GM21390 (cell line): Measurements from ENCODE around the gene UNC5C.
A peak's percentile ranks its signal among the peaks of the same experiment; 100 is the strongest.

ENCODE experiments used
- ATAC-seq: cut with Tn5 transposase; IDR thresholded peaks from one replicate; pipeline ENCODE4 v1.9.1; 2021; ENCODE audit not compliant: unreplicated experiment

The UNC5C gene

DNA sequence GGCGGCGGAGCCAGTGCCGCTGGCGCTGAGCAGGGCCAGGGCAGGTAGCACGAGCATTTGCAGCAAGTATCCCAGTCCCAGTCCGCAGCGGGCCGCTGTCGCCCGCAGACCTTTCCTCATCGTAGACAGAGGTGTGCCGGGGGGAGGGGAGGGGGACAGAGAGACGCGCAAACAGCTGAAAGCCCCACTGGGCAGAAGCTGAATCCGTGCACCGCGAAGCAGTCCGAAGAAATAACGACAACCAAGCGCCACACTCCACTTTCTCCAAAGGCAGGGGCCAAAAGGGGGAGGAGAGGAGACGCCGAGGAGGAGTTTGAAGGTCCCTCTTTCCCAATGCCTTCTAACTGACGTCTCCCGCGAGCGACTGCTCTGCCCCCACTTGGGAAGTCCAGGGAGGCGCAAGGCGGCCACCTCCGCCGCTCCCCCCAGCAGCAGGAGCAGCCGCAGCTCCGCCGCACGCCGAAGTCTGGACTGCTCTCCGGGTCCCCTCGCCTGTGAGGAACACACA lies at the start of gene UNC5C:
Gene UNC5C, minus strand, starts transcription at position 236 of the 508 bp plus-strand sequence.
- no peak for ATAC-seq

DNA sequence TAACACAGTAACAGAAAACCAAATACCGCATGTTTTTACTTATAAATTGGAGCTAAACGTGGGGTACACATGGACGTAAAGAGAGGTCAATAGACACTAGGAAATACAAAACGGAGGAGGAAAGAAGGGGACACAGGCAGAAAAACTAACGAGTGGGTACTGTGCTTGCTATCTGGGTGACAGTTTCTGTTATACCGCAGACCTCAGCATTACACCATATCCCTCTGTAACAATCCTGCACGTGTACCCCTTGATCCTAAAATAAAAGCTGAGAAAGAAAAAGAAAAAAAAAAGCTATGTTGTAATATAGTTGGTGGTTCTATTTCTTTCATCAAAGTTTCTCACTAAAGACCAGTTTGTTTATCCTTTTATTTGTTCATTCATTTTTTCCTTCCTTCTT lies 47.9 kb upstream of the UNC5C start:
- ATAC-seq = no peak

DNA sequence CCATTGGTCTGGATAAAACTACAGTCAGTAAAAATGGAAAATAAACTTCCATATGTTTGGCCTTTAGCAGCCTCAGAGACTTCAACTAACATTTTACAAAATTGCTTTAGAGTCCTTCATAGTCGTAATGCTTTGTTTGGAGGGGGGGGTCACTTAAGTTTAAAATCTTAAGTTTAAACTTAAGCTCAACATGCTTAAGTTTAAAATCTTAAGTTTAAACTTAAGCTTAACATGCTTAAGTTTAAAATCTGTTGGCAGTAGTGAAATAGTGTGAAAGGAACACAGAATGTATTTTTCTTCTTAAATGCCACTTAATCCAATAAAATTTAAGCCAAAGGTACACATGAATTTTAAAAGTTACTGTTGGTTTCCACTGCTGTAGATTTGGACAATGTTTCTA lies 45.9 kb upstream of the UNC5C start:
- no peak for ATAC-seq

DNA sequence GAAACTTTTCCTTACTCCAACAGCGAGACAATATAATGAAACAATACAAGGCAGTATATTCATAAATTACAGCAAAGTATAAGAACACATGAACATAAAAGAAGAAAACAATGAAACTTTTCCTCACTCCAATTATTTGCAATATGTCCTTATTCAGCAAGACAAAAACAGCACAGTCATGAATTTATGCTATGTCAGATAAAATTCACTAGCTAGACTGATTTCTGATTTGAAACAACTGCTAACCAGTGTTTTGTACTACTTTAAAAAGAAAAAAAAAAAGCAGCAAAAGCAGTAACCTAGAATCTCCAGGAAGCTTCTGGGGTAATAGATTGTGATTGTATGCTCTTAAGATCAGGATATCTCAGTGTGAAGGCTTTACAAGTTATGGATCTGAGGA lies 45.2 kb upstream of the UNC5C start:
- ATAC-seq = no peak

DNA sequence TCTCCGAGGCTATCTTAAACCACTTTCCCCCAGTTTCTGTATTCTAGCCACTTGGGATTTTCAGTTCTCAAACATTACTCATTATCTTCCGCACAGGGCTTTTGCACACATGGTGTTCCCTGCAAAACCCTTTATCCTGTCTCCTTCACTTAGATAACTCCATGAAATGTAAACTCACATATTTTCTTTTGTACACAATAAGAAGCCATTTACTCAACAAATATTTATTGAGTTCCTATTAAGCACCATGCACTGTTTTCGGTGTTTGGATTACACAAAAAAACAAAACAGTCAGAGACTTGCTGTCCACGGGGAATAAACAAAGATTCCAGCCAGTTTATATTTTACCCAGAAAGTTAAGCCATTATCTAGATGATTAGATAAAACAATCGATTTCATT lies 42.5 kb upstream of the UNC5C start:
- ATAC-seq = no peak

DNA sequence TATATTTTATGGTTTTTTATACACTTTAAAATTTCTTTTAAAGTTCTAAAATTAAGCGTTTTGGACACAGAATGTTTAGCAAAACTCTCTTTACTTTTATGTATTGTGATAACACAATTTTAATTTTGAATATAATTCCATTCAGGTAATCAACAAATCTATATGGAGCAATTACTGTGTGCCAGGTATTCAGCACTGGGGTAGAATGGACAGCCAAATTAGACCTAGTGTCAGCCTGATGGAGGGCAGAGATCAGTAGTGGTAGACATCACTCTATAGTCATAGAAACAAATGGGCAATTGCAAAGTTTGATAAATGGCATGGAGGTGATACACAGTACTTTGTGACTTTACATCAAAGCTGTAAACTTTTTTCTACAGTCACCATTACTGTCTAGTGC lies 41.8 kb upstream of the UNC5C start:
- no peak for ATAC-seq

DNA sequence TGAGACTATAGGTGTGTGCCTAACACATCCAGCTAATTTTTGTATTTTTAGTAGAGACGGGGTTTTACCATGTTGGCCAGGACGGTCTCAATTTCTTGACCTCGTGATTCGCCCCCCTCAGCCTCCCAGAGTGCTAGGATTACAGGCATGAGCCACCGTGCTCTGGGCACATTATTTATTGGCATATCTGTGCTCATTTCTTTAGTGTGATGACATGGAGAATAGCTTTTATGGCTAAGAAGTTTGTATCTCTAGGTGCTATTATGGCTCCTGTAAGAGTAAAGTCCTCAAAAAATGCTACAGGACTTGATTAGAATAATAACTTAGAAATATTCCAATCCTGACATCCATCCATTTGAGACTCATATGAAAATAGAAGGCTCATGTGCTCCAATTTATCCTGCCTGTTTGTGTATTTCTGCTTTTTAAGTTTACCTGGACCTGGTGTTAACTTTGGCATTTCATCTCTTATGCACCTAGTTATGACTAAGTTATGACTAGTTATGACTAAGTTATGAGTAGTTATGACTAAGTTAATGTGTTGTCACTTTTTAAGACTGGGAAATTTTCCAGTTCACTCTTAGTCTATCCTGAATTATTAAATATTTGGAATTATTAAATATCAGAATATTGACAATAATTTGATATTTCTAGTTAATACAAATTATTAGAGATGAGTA lies 36.4 kb upstream of the UNC5C start:
- ATAC-seq = no peak

DNA sequence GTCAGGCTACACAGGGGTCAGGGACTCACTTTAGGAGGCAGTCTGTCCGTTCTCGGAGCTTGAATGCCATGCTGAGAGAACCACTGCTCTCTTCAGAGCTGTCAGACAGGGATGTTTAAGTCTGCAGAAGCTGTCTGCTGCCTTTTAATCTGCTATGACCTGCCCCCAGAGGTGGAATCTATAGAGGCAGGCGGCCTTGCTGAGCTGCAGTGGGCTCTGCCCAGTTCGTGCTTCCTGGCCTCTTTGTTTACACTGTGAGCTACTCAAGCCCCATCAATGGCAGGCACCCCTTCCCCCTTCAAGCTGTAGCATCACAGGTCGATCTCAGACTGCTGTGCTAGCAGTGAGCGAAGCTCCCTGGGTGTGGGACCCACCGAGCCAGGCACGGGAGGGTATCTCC lies 31.5 kb upstream of the UNC5C start:
- no peak for ATAC-seq

DNA sequence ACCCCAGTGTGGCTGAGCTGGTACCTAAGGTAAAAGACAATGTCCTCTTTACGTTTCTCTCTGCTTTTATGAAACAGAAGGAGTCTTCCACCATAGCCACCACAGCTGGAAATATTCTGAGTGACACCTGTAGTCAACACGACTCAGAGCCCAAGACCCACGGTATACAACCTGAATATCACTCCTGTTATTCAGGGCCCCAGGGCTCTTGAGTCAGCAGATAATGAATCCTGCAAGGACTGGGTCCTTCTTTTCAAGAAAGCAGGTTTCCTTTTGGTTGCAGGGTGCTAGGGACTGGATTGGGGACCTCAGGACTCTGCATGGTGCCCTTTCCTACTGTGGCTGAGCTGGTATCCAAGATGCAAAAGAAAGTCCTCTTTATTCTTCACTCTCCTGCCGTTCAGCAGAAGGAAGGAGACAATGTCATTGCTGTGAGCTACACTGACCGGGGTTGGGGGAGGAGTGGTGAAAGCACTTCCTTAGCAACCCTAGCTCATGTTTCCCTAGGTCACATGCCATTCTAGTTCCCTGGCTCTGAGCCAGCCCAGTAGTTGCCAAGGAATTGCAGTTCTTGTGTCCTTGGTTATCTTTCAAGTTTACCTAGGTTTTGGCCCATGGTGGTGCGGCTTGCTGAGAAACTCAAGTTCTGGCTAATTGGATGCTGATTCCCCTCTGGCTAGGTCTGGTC lies 23.7 kb upstream of the UNC5C start:
- no peak for ATAC-seq

DNA sequence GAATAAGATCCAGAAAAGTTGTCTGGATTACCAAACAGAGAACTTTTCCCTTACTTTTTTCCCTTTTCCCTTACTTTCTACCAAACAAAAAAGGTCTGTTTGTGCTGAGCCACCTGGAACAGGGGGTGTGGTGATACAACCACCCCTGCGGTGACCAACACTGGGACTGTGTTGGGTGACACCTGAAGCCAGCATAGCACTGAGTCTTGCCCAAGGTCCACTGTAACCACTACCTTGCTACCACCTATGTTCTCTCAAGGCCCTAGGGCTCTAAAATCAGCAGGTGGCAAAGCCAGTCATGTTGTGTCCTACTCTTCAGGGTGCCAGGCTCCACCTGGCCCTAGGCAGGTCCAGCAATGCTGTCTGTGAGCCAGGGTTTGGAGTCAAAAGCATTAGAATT lies 22.8 kb upstream of the UNC5C start:
- ATAC-seq = no peak

DNA sequence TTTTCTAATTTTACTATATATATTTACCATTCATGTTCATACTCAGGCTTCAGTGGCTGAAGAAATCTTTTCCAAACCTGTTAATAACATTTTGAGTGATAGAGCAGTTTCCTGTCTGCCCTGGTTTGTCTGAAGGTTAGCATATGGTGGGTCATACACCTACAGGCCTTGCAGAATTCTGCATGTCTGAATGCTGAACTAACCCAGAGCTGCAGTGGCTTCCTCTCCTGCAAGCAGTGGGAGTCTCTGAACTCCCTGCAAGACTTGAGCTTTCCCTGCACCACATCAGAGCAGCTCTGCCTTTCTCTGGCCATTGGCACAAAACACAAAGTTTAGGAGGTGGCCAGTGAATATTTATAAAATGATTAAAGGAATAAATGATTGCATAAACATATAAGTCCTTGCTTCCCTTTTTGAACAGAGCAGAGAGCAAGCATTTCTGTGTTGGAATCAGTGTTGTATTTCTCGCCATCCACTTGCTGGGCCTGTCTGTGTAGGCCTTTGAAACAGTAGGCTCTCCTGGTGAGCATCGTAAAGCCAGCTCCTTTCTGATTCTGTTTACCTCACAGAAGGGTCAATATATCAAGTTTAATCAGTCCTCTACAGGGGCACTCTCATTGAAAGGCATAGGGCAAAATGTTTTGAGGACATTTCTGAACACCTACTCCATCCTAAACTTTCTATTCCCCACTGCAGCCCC lies 15.0 kb upstream of the UNC5C start:
- ATAC-seq = no peak

DNA sequence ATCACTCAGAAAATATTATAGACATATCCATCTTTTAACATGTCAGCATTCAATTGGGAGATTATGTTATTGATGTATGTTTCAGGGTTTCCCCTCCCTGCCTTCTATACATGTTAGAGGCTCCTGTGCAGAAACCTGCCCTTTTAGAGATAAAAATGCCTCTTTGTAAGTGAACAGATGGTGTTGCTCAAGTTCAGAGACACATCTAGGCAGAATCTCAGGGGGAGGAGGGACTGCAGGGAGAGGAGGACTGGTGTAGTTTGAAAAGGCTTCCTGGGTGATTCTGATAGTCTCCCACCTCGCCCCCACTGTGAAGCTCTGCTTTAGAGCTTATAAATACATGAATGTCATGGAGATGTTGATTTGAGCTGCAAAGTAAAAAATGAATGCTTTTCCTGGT lies 12.0 kb upstream of the UNC5C start:
- ATAC-seq = no peak

DNA sequence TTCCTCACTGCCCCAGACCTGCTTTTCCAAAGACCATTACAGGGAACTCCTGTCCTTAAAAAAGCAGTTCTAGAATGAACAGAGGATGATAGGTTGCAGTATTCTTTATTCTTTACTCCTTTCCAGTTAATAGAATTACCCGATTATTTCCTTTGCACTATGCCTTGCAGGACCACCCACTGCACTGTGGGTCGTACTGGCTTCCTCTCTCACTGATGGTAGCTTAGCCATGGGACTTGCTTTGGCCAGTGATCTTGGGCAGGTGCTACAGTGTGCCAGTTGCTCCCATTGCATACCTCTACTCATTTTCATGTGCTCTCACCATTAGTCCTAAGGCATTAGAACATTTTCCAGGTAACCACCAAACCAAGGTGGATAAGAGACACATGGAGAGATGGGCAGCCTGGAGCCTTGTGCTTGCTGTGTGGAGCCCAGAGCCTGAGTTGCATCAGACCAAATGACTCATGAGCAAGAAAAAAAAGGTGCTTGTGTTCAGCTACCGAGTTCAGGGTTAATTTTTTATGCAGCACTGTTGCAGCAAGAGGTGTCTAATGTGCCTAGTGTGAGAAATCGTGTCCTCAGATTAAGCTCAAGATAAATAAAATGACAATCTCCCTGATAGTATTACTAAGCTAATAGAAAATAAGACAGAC lies 7.6 kb upstream of the UNC5C start:
- no peak for ATAC-seq

DNA sequence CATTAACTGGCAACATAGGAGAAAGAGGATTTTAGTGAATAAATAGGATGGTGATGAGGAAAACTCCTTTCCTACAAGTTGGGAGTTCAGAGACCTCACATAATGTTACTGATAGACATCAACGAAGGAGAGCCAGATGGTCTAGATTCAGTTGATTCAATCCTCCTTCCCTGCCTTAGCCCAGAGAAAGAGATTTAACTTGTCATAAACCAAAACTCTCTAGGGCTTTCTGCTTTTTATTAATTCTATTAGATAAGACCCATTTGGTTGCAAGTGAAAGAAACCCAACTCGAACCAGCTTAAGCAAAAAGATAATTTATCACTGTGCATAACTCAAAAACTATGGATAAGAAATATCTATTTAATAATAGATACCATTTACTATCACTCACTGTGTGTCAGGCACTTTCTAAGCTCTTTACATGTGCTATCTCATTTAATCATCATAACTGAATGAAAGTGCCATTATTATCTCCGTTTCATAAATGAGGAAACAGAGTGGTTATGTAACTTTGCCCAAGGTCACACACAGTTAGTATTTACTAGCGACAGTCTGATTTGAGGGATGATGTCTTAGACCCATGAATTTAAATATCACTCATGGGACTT lies 4.3 kb upstream of the UNC5C start:
- ATAC-seq = no peak

DNA sequence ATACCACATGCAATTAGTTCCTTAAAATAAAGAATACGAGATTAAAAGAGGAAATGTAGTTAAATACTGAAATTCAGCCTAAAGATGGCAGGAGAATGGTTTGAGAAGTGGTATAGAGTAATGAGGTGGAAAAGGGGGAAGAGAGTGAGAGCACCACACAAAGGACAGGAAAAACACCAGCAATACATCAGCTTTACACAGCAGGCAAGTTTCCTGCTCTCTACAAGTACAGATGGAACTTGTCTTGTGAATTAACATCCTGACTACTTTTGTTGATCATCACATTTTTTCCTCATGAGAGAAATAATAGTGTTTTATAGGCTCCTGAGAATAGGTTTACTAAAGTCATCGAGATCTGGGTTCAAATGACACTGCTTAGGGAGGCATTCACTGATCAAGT lies 2.9 kb upstream of the UNC5C start:
- no peak for ATAC-seq

DNA sequence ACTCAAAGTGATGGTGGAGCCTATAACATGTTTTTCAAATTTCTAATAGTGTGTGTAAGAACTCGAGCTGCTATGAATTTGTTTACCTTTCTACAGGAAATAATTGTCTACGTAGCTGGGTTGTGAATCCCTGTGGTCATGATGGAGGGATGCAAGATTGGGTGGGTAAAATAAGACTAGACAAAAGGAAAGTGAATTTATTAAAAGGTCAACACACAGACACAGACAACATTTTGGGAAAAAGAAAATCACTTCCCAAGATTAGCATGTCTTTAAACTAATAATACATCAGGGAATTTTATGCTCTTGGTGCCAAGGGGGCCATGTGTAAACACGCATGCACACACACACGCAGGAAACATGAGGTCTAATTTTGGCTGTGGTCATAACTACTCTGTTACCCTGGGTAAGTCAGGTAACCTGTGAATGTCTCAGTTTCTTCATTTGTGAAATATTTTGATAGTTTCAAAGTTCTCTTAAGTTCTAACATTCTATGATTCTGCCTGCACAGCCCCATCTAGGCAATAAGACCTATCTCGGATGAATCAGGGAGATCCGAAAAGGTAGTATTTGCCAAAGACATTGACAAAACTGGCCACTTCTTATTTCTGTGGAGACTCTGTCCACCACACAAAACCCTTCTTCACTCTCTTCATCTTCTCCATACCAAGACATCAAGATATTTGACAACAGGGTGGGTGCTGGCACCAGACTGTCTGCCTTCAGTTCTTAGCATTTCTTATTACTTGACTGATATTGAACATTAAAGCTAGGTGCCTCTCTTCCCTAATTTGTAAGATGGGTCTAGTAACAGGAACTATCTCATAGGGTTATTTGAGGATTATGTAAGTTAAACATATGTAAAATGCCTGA lies 1.6 kb upstream of the UNC5C start:
- no peak for ATAC-seq

DNA sequence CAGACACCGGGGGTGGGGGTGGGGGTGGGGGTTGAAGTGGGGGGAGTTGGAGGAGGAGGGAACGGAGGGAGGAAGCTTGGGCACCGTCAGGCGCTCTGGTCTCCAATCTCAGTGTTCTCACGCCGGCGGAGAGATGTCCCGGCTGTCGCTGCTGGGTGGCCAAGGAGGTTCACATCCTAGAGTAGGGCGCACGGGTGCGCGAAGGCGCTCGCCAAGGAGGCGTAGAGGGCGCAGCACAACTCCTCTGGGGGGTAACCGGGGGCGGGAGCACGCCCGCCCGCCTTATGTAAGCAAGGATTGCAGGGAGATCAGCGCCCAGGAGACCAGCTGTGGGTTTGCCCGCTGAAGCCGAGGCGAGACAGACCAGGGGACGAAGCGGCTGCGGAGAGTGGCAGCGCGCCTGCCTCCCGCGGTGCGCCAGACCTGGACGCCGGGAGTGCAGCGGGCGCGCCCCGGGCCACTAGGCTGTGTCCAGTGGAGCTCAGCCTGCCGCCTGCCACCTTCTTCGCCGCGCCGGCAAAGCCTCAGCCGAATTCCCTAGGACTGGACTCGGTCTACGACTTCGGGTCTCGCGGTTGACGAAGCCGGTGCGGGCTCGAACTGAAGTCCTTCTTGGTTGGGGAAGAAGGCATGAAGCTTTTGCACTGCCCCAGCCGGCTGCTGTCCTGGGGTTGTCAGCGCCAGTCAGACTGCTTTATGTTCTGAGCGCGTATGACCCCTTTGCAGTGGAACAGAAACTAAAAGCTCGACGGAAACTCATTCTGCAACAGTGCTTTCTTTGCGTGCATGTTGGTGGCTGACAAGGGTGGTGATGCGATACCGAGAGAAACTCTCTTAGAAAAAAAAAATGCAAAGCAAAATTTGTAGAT lies 707 bp upstream of the UNC5C start:
- peak; percentile 98 for ATAC-seq

DNA sequence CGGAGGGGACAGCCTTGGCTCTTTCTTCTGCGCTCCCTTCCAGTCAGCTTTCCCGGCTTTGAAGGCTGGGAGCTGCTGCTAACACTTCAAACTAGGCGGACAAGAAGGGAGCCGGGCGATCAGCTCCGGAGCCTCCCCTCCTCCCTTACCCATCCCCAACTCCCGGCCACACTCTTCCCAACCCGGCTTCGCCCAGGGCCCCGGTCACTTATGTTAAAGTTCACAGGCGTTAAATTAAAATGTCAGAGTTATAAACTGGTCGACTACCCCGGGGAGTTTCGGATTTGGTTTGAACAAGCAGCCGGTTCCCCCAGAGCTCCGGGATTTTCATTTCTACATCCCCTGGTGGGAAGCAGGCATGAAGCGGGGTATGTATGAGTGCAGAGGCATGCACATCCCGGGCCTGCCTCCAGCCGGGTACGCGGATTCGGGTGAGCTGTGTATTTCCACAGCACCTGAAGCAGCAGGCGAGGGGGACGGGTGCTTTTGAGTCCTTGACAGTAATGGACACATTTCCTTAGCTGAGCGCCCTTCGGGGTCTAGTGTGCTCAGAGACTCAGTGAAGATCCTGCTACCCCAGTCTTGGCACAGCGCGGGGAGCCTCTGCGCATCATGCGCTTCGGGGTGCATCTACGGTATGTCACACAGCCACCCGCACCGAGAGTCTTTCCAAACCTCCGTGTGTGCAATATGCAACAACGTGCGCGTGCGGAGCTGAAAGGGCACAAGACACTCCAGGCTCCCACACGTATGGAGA lies 880 bp downstream of the UNC5C start:
- no peak for ATAC-seq
